Mesenchymal stem cell (in vitro differentiated cells and primary cell): ENCODE data around the gene DGCR8.

ENCODE experiments used
- DNase-seq: peaks from one replicate; pipeline ENCODE4 v3.0.0-alpha.2; 2013
- H2AFZ ChIP-seq: one replicate; pipeline ENCODE4 v1.6.1; 2013; ENCODE audit warnings: low read depth, mild to moderate bottlenecking, control low read depth, inconsistent platforms, low read length, moderate library complexity
- H2AK5ac ChIP-seq: 2 replicates; pipeline ENCODE4 v1.6.1; 2013; ENCODE audit warnings: low read length, moderate library complexity, mild to moderate bottlenecking, inconsistent platforms; ENCODE audit not compliant: severe bottlenecking
- H2BK120ac ChIP-seq: one replicate; pipeline ENCODE4 v1.6.1; 2013; ENCODE audit warnings: low read depth, mild to moderate bottlenecking, inconsistent platforms, low read length, moderate library complexity
- H2BK12ac ChIP-seq, 2 experiments: one replicate each; pipeline ENCODE4 v1.6.1; 2013; ENCODE audit warnings: inconsistent platforms in 2 of 2, low read length in 2 of 2, mild to moderate bottlenecking in 2 of 2, moderate library complexity in 2 of 2, control low read depth in 1 of 2
- H2BK15ac ChIP-seq: one replicate; pipeline ENCODE4 v1.6.1; 2013; ENCODE audit warnings: mild to moderate bottlenecking, low read depth, inconsistent platforms; ENCODE audit not compliant: poor library complexity, severe bottlenecking
- H2BK5ac ChIP-seq: 2 replicates; pipeline ENCODE4 v1.6.1; 2013; ENCODE audit warnings: low read depth, mild to moderate bottlenecking, low read length, control low read depth, inconsistent platforms; ENCODE audit not compliant: poor library complexity, severe bottlenecking
- H3K14ac ChIP-seq, 2 experiments: one replicate each; pipeline ENCODE4 v1.6.1; 2013; ENCODE audit warnings: inconsistent platforms in 2 of 2, low read length in 2 of 2, control low read depth in 1 of 2, mild to moderate bottlenecking in 1 of 2, moderate library complexity in 1 of 2
- H3K18ac ChIP-seq, 2 experiments: one replicate each; pipeline ENCODE4 v1.6.1; 2013; ENCODE audit warnings: inconsistent platforms in 2 of 2, low read length in 2 of 2, control low read depth in 1 of 2, low read depth in 1 of 2, mild to moderate bottlenecking in 1 of 2
- H3K23ac ChIP-seq, 2 experiments: one replicate each; pipeline ENCODE4 v1.6.1; 2013; ENCODE audit warnings: inconsistent platforms in 2 of 2, low read length in 2 of 2, mild to moderate bottlenecking in 2 of 2, moderate library complexity in 2 of 2, control low read depth in 1 of 2
- H3K27ac ChIP-seq: 2 replicates; pipeline ENCODE4 v1.5.1; 2013; ENCODE audit warnings: mild to moderate bottlenecking, moderate library complexity, low read length, control low read depth, inconsistent platforms; ENCODE audit not compliant: poor library complexity, severe bottlenecking
- H3K27me3 ChIP-seq, 2 experiments: 2 replicates each; pipeline versions ENCODE4 v1.6.1 to v1.7.0; 2013; ENCODE audit warnings: low read length in 2 of 2, mild to moderate bottlenecking in 2 of 2, moderate library complexity in 2 of 2, control low read depth in 1 of 2, inconsistent platforms in 1 of 2; ENCODE audit not compliant: control insufficient read depth in 1 of 2, insufficient read depth in 1 of 2
- H3K36me3 ChIP-seq, 2 experiments: 2 replicates each; pipeline versions ENCODE4 v1.6.1 to v1.7.0; 2013; ENCODE audit warnings: low read length in 2 of 2, control low read depth in 1 of 2, inconsistent platforms in 1 of 2, low read depth in 1 of 2, mild to moderate bottlenecking in 1 of 2; ENCODE audit not compliant: insufficient read depth in 2 of 2, control insufficient read depth in 1 of 2
- H3K4ac ChIP-seq, 2 experiments: one replicate each; pipeline ENCODE4 v1.6.1; 2013; ENCODE audit warnings: inconsistent platforms in 2 of 2, low read length in 2 of 2, mild to moderate bottlenecking in 2 of 2, moderate library complexity in 2 of 2, control low read depth in 1 of 2, low read depth in 1 of 2
- H3K4me1 ChIP-seq: 2 replicates; pipeline ENCODE4 v1.6.1; 2013; ENCODE audit warnings: low read depth, low read length, control low read depth; ENCODE audit not compliant: control insufficient read depth, insufficient read depth
- H3K4me2 ChIP-seq: 2 replicates; pipeline ENCODE4 v1.6.1; 2013; ENCODE audit warnings: low read length, mild to moderate bottlenecking, inconsistent platforms; ENCODE audit not compliant: poor library complexity, severe bottlenecking
- H3K4me3 ChIP-seq, 2 experiments: 2 replicates each; pipeline versions ENCODE4 v1.5.1 to v1.7.0; 2013; ENCODE audit warnings: low read length in 2 of 2, mild to moderate bottlenecking in 2 of 2, control low read depth in 1 of 2, low read depth in 1 of 2; ENCODE audit not compliant: insufficient read depth in 1 of 2
- H3K79me1 ChIP-seq: replicated peaks from 2 replicates; pipeline ENCODE4 v1.6.1; 2013; ENCODE audit warnings: mild to moderate bottlenecking, control low read depth, low read length, inconsistent platforms; ENCODE audit not compliant: poor library complexity, severe bottlenecking
- H3K9ac ChIP-seq: 2 replicates; pipeline ENCODE4 v1.7.0; 2013; ENCODE audit warnings: mild to moderate bottlenecking, low read length, moderate library complexity
- H3K9me3 ChIP-seq: 2 replicates; pipeline ENCODE4 v1.7.0; 2013; ENCODE audit warnings: mild to moderate bottlenecking, low read length; ENCODE audit not compliant: control insufficient read depth
- H4K8ac ChIP-seq: one replicate; pipeline ENCODE4 v1.6.1; 2013; ENCODE audit warnings: inconsistent platforms, mild to moderate bottlenecking, low read length, moderate library complexity
- H4K91ac ChIP-seq: one replicate; pipeline ENCODE4 v1.6.1; 2013; ENCODE audit warnings: mild to moderate bottlenecking, low read length, inconsistent platforms
- WGBS: methylation state at CpG from one replicate; pipeline ENCODE4 v1.1.7; 2013; ENCODE audit warnings: mixed read lengths; 5-methylcytosine and 5-hydroxymethylcytosine counted together

The DGCR8 gene

GRCh38 chr22:20058989-20059770 lies 20.9 kb upstream of the DGCR8 start:
- Histone ChIP-seq H2BK5ac (no peak overlapping the region), H3K79me1 (peaks cover 8% of the 10 kb centered on the region), H3K27ac (no peak overlapping the region), H3K4ac (no peak overlapping the region), H2AK5ac (no peak overlapping the region), H3K9me3 (no peaks in the 10 kb centered on the region), H2BK120ac (no peak overlapping the region), H4K8ac (no peak overlapping the region), H3K23ac (no peak overlapping the region), H2BK12ac (no peak overlapping the region), H4K91ac (no peak overlapping the region), H3K18ac (no peak overlapping the region), H2AFZ (no peak overlapping the region), H3K36me3 (peaks cover 73 to 78% of the 10 kb centered on the region in 2 experiments), H3K4me3 (no peak overlapping the region), H3K4me2 (no peak overlapping the region), H3K9ac (no peak overlapping the region), H3K4me1 (peaks cover 14% of the 10 kb centered on the region), H3K27me3 (no peaks in the 10 kb centered on the region), H2BK15ac (no peak overlapping the region), H3K14ac (no peak overlapping the region)
- DNase-seq, result no peak
- WGBS, result 89% methylated on average over 8 of the region's 10 CpGs

DNA sequence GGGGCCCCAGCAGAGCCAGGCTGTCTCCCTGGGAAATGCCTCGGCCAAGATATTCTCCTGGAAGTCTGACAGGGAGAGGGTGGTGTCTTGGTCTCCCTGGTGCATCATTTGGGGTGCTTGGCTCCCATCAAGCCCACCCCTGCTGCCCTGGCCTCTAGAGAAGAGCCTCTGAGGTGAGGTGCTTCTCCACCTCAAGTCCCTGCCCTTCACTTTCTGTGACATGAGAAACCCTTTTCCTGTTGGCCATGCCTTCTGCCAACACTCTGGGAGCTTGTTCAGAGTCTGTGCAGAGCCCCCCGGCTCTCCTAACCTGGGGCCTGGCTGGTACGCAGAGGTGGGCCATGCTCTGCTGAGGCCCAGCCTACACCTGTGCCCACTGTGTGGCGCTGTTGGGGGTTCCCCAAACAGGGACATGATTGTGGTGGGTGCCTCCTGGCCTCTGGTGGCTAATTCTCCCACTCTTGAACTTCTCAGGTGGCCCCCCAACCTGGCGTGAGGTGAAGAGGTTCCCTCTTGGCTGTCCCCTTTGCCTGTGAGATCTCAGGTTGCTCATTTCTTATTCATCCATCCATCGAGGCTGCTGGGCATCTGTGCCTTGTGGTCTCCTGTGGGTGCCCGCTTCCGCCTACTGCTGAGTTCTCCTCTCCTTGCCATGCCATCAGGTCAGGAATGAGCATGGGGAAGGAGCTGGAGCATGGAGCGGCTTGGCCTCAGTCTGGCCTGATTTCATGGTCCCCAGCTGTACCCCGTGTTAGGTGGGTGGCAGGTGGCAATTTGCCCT lies 19.2 kb upstream of the DGCR8 start:
- Histone ChIP-seq H2AFZ (no peak overlapping the region), H3K4me3 (no peak overlapping the region)
- WGBS, result 97% methylated on average over 10 of the region's 10 CpGs

GRCh38 chr22:20061481-20061861 lies 18.6 kb upstream of the DGCR8 start:
- H3K27ac ChIP-seq, result no peak overlapping the region
- H3K9me3 ChIP-seq, result no peaks in the 10 kb centered on the region

More for the DNA sequence above, 19.2 kb upstream of the DGCR8 start:
- Histone ChIP-seq H3K18ac (no peak overlapping the region), H2BK5ac (no peak overlapping the region), H3K4ac (no peak overlapping the region), H4K8ac (no peak overlapping the region), H2BK12ac (no peak overlapping the region), H3K27me3 (no peaks in the 10 kb centered on the region), H3K14ac (no peak overlapping the region), H3K36me3 (peaks cover 71 to 77% of the 10 kb centered on the region in 2 experiments), H2BK120ac (no peak overlapping the region), H4K91ac (no peak overlapping the region), H3K4me1 (peaks cover 15% of the 10 kb centered on the region), H3K79me1 (peaks cover 2% of the 10 kb centered on the region), H3K9me3 (no peaks in the 10 kb centered on the region), H3K9ac (no peak overlapping the region), H3K27ac (no peak overlapping the region), H2AK5ac (no peak overlapping the region), H2BK15ac (no peak overlapping the region), H3K4me2 (no peak overlapping the region), H3K23ac (no peak overlapping the region)
- DNase-seq, result no peak

GRCh38 chr22:20062043-20062765 lies 17.8 kb upstream of the DGCR8 start:
- WGBS, result 95% methylated on average over 18 of the region's 18 CpGs
- Histone ChIP-seq H2BK12ac (no peak overlapping the region), H3K4ac (no peak overlapping the region), H2AK5ac (no peak overlapping the region), H3K4me1 (peaks cover 16% of the 10 kb centered on the region), H2BK15ac (no peak overlapping the region), H3K27me3 (no peaks in the 10 kb centered on the region), H3K27ac (no peak overlapping the region), H3K9me3 (no peaks in the 10 kb centered on the region), H4K8ac (no peak overlapping the region), H3K14ac (no peak overlapping the region), H3K9ac (no peak overlapping the region), H2AFZ (no peak overlapping the region), H3K36me3 (peaks cover 64 to 67% of the 10 kb centered on the region in 2 experiments), H2BK5ac (no peak overlapping the region), H3K23ac (no peak overlapping the region), H3K4me3 (no peak overlapping the region), H2BK120ac (no peak overlapping the region), H3K4me2 (no peak overlapping the region), H3K79me1 (peaks cover 2% of the 10 kb centered on the region), H4K91ac (no peak overlapping the region), H3K18ac (no peak overlapping the region)
- DNase-seq, result no peak

More at GRCh38 chr22:20061481-20061861, 18.6 kb upstream of the DGCR8 start:
- 98% methylated on average over 11 of the region's 11 CpGs for WGBS
- Histone ChIP-seq H3K14ac (no peak overlapping the region), H2AFZ (no peak overlapping the region), H2AK5ac (no peak overlapping the region), H3K27me3 (no peaks in the 10 kb centered on the region), H3K18ac (no peak overlapping the region), H2BK15ac (no peak overlapping the region), H3K36me3 (peaks cover 71% of the 10 kb centered on the region in 2 experiments), H3K4me2 (no peak overlapping the region), H3K79me1 (peaks cover 2% of the 10 kb centered on the region), H2BK120ac (no peak overlapping the region), H2BK5ac (no peak overlapping the region), H4K8ac (no peak overlapping the region), H3K9ac (no peak overlapping the region), H3K4me3 (no peak overlapping the region), H4K91ac (no peak overlapping the region), H2BK12ac (no peak overlapping the region), H3K4me1 (peaks cover 16% of the 10 kb centered on the region), H3K23ac (no peak overlapping the region), H3K4ac (no peak overlapping the region)
- no peak for DNase-seq
